ENCODE measurements around the gene NATD1. TPM values are rescaled to one million over a fixed set of nuclear protein-coding genes. Genes with fewer than 3 reads are reported as not detected.

Gene NATD1
- total and polyA plus RNA-seq, 9 of the 15 experiments (the other 6 are each of a cell fraction or from before 2014, with no cell fraction given): 0.24 to 5.4 (median 1.6) TPM

DNA sequence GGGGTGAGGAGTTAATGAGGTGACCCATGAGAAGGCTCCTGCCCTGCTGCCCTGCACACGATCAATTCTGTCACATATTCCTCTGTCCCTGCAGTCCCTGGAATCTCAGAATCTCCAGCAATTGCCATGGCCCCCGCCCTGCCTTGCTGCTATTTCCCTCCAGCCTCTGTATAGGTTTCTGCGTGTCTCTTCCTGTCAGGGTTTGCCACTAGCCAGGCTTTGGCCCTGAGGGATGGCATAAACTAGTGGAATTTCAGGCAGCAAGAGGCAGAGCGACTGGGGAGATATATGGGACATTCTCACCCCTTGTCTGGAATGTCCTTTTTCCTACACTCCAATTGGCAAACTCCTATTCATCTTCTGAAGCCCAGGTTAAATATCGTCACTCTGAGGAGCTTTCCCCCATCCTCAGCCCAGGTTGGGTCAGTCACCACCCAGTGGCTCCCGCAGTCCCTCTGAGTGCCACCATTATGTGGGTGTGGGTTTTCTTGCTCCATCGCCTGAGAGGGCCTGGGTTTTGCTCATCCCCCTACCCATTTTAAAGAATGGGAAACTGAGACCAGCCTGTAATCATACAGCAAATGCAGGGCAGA, 15.5 kb upstream of the NATD1 start:
- Histone ChIP-seq H3K9ac (ENCODE audit: insufficient read depth in 1 of 2, low read depth in 2 of 2, low read length in 2 of 2) (0 out of 4 replicates have a peak overlapping the region, but pooled peaks of 1 of the 2 experiments have one; percentile 64), H3K4me2 (ENCODE audit: insufficient read depth, low read length) (no peak overlapping the region), H3K27me3 (ENCODE audit: control insufficient read depth in 2 of 2, insufficient read depth in 2 of 2, low read length in 2 of 2) (no peaks in the 10 kb centered on the region), H3K27ac (ENCODE audit: extremely low read depth, low read depth, low read length) (no peak overlapping the region), H2AFZ (ENCODE audit: low read depth, low read length) (no peak overlapping the region), H3K9me1 (ENCODE audit: control insufficient read depth, insufficient read depth, low read length) (no peaks in the 10 kb centered on the region), H3K36me3 (ENCODE audit: control insufficient read depth, insufficient read depth, low read length) (no peaks in the 10 kb centered on the region), H3K4me1 (replicated peaks in 1 of 2; ENCODE audit: control insufficient read depth in 2 of 2, insufficient read depth in 2 of 2, low read length in 2 of 2) (peaks cover 20 to 22% of the 10 kb centered on the region in 2 experiments; a peak in 4 of 5 replicates), H4K20me1 (replicated peaks; ENCODE audit: control insufficient read depth, insufficient read depth, low read length) (peaks cover 3% of the 10 kb centered on the region; the same call in 1 of the 2 replicates), H3K9me3 (replicated peaks; ENCODE audit: control insufficient read depth, insufficient read depth, low read depth, low read length) (no peaks in the 10 kb centered on the region), H3K79me2 (ENCODE audit: control insufficient read depth, insufficient read depth, low read length) (no peaks in the 10 kb centered on the region), H3K4me3 (no peak overlapping the region)
- FAIRE-seq (no peak), ATAC-seq (no peak), DNase-seq (ENCODE audit: extremely low read depth in 1 of 4, low spot score in 3 of 4) (no peak)
- 67% methylated on average over 5 of the region's 7 CpGs for WGBS (ENCODE audit: insufficient coverage, low coverage, missing lambda C conversion rate)
- in situ Hi-C loops (cut with MboI) (no loop called here), intact Hi-C loops (cut with micrococcal nuclease) (no loop called here)
- no TSS peak for BruUV-seq (replicated peaks)
- CTCF ChIA-PET (ENCODE audit: low intra/inter-chr PET ratio): no interaction called here
- TF ChIP-seq ADNP (tag; IDR thresholded peaks at IDR 0.05): 0 out of 2 replicates have a peak, but pooled peaks have one; percentile 18
- no peak for TF ChIP-seq KDM1A (IDR thresholded peaks at IDR 0.05)
- peak; percentile 65 for TF ChIP-seq RBM25 (IDR thresholded peaks at IDR 0.05; ENCODE audit: low read depth, low read length, severe bottlenecking)
- TF ChIP-seq BCOR (IDR thresholded peaks at IDR 0.05): peak; percentile 43; the same call in 1 of the 2 replicates
- POLR2A ChIA-PET: no interaction called here

DNA sequence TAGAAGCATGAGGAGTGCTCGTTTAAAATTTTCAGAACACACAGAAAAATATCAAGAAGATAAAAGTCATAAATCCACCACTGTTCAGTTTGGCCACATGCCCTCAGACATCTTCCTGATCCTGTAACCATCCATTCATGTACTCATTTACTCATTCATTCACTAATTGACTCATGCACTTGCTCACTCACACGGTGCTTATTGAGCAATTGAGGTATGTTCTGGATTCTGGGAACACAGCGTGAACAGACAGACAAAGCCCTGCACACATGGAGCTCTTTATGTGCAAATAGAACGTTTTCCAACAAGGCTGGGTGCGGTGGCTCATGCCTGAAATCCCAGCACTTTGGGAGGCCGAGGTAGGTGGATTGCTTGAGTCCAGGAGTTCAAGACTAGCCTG, 10.2 kb upstream of the NATD1 start:
- no peak overlapping the region for H2AFZ ChIP-seq (ENCODE audit: low read depth, low read length)
- H3K27ac ChIP-seq (ENCODE audit: extremely low read depth, low read depth, low read length): no peak overlapping the region
- no peaks in the 10 kb centered on the region for H3K36me3 ChIP-seq (ENCODE audit: control insufficient read depth, insufficient read depth, low read length)
- ChIA-PET POLR2A (no interaction called here), CTCF (ENCODE audit: low intra/inter-chr PET ratio) (no interaction called here)
- no peak overlapping the region for H3K9ac ChIP-seq (ENCODE audit: insufficient read depth in 1 of 2, low read depth in 2 of 2, low read length in 2 of 2)
- no peak for TF ChIP-seq MYNN (IDR thresholded peaks at IDR 0.05)
- TF ChIP-seq MYNN (CRISPR knock-in tag; IDR thresholded peaks at IDR 0.05): no peak
- no peak for TF ChIP-seq PTRF (tag; IDR thresholded peaks at IDR 0.05)
- no peak for TF ChIP-seq CBFA2T2 (conservative IDR thresholded peaks at IDR 0.05)
- no peak for TF ChIP-seq PHB2 (IDR thresholded peaks at IDR 0.05; ENCODE audit: low read depth)
- no peak for TF ChIP-seq CEBPG (CRISPR knock-in tag; IDR thresholded peaks at IDR 0.05)
- no peak for TF ChIP-seq CEBPG (tag; conservative IDR thresholded peaks at IDR 0.05 in 1 of 2, IDR thresholded peaks at IDR 0.05 in 1 of 2)
- TF ChIP-seq SMAD2 (IDR thresholded peaks at IDR 0.05; ENCODE audit: low read depth, low read length): no peak
- no peak for TF ChIP-seq SUPT5H (IDR thresholded peaks at IDR 0.05)
- TF ChIP-seq EP400 (IDR thresholded peaks at IDR 0.05): no peak
- TF ChIP-seq POLR2H (tag; IDR thresholded peaks at IDR 0.05; ENCODE audit: low read depth): no peak
- no peak for TF ChIP-seq NR4A1 (CRISPR knock-in tag; IDR thresholded peaks at IDR 0.05)
- no peak for TF ChIP-seq NR4A1 (tag; IDR thresholded peaks at IDR 0.05)
- no peak for TF ChIP-seq HDAC1 (IDR thresholded peaks at IDR 0.05)
- TF ChIP-seq ZEB2 (IDR thresholded peaks at IDR 0.05): no peak
- TF ChIP-seq FOXA1 (IDR thresholded peaks at IDR 0.05; ENCODE audit: borderline replicate concordance): no peak
- DNase-seq (ENCODE audit: extremely low read depth in 1 of 4, low spot score in 3 of 4): no peak
- no peaks in the 10 kb centered on the region for H3K9me1 ChIP-seq (ENCODE audit: control insufficient read depth, insufficient read depth, low read length)
- no TSS peak for BruUV-seq (replicated peaks)
- 30% methylated on average over 5 of the region's 6 CpGs for WGBS (ENCODE audit: insufficient coverage, low coverage, missing lambda C conversion rate)
- in situ Hi-C loops (cut with MboI) (no loop called here), intact Hi-C loops (cut with micrococcal nuclease) (no loop called here)
- no peaks in the 10 kb centered on the region for H3K9me3 ChIP-seq (replicated peaks; ENCODE audit: control insufficient read depth, insufficient read depth, low read depth, low read length)
- H3K27me3 ChIP-seq (ENCODE audit: control insufficient read depth in 2 of 2, insufficient read depth in 2 of 2, low read length in 2 of 2): no peaks in the 10 kb centered on the region
- no peaks in the 10 kb centered on the region; a peak in 1 of 5 replicates for H3K4me1 ChIP-seq (replicated peaks in 1 of 2; ENCODE audit: control insufficient read depth in 2 of 2, insufficient read depth in 2 of 2, low read length in 2 of 2)
- no peak for ATAC-seq
- no peak for FAIRE-seq
- no peaks in the 10 kb centered on the region for H4K20me1 ChIP-seq (replicated peaks; ENCODE audit: control insufficient read depth, insufficient read depth, low read length)
- H3K4me2 ChIP-seq (ENCODE audit: insufficient read depth, low read length): no peak overlapping the region
- H3K4me3 ChIP-seq: no peak overlapping the region
- no peaks in the 10 kb centered on the region for H3K79me2 ChIP-seq (ENCODE audit: control insufficient read depth, insufficient read depth, low read length)

All from K562 (cell line).